Colon (tissue), 2 donors: ENCODE data around the gene CT45A2.
"Not testable (repeated sequence)": the region's sequence is repeated elsewhere in the genome, so short reads cannot be mapped to it uniquely, and the experiment has no call there.

Experiments
- FAIRE-seq: peaks from 2 replicates; lab custom pipeline; 2012; peaks lifted over from hg19 to GRCh38; lab: Jason Lieb, UNC
- donor health status: control.
- donor health status: control.

The CT45A2 gene, protein sequence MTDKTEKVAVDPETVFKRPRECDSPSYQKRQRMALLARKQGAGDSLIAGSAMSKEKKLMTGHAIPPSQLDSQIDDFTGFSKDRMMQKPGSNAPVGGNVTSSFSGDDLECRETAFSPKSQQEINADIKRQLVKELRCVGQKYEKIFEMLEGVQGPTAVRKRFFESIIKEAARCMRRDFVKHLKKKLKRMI

DNA sequence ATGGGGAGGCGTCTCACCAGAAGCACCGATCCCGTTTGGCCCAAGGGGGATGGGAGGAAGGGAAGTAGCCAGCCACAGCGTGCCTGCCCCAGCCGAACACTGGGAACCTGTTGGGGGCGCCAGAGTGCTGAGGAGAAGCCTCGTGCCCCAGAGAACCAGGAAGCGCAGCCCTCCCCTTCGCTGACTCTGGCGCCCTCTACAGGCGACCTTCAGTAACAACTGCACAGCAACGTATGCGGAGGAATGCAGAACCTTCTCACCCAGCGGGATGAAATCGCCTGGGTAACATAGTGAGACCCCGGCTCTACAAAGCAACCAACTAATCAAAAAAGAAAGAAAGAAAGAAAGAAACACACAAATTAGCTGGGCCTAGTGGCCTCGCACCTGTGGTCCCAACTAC lies at the start of gene CT45A2:
Gene CT45A2 (minus strand): TSS at position 101 of the 400 bp plus-strand sequence. CDS start 3,747 bp downstream, outside the sequence.
- FAIRE-seq, result not testable (repeated sequence)

DNA sequence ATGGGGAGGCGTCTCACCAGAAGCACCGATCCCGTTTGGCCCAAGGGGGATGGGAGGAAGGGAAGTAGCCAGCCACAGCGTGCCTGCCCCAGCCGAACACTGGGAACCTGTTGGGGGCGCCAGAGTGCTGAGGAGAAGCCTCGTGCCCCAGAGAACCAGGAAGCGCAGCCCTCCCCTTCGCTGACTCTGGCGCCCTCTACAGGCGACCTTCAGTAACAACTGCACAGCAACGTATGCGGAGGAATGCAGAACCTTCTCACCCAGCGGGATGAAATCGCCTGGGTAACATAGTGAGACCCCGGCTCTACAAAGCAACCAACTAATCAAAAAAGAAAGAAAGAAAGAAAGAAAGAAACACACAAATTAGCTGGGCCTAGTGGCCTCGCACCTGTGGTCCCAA lies 34.6 kb upstream of the CT45A2 start, which contains the start of gene CT45A8:
Gene CT45A8 (minus strand): TSS at position 101 of the 400 bp plus-strand sequence. CDS start 3,755 bp downstream, outside the sequence.
- FAIRE-seq, result not testable (repeated sequence)

GRCh38 chrX:135837180-135837579 lies 17.4 kb upstream of the CT45A2 start, which contains the start of gene CT45A7:
Gene CT45A7, minus strand, starts transcription at chrX:135837280. Its CDS starts 3,747 bp downstream, at chrX:135833533.
- FAIRE-seq, result not testable (repeated sequence)

- FAIRE-seq, result not testable (repeated sequence)
Observed at GRCh38 chrX:135802687-135803086, 17.1 kb downstream of the CT45A2 start, which contains the start of gene CT45A6. Gene CT45A6, minus strand, starts transcription at chrX:135802787. Its CDS starts 3,794 bp downstream, at chrX:135798993.

- not testable (repeated sequence) for FAIRE-seq
Observed at GRCh38 chrX:135785403-135785802, 34.4 kb downstream of the CT45A2 start, which contains the start of gene CT45A5. Gene CT45A5, minus strand, starts transcription at chrX:135785503. Its CDS starts 3,774 bp downstream, at chrX:135781729.

- not testable (repeated sequence) for FAIRE-seq
Observed at GRCh38 chrX:135768091-135768490, 51.7 kb downstream of the CT45A2 start, which contains the start of gene CT45A3. Gene CT45A3, minus strand, starts transcription at chrX:135768191. Its CDS starts 3,747 bp downstream, at chrX:135764444.
